Central memory CD8-positive, alpha-beta T cell (primary cell): ENCODE measurements around the gene ELAVL3.

Experiments
- ATAC-seq: fragments of 150-1000 bp; cut with Tn5 transposase; replicated peaks from 2 replicates; pipeline ENCODE4 v1.10.0; 2022; ENCODE audit warnings: mild to moderate bottlenecking, moderate FRiP score, moderate number of reproducible peaks; ENCODE audit not compliant: poor library complexity, severe bottlenecking; ENCODE audit errors: extremely low read depth
- DNase-seq, 2 donors: peaks; one replicate each; pipeline ENCODE4 v3.0.0; 2021; ENCODE audit warnings: low spot score in 2 of 2
- H3K27ac Mint-ChIP-seq: one replicate; pipeline ENCODE4 v1.8.0; 2022; ENCODE audit warnings: low read depth, mild to moderate bottlenecking, moderate library complexity, mixed read lengths
- H3K27me3 Mint-ChIP-seq: one replicate; pipeline ENCODE4 v1.8.0; 2022; ENCODE audit warnings: mixed read lengths
- H3K36me3 Mint-ChIP-seq: one replicate; pipeline ENCODE4 v1.8.0; 2022; ENCODE audit warnings: mild to moderate bottlenecking, moderate library complexity, mixed read lengths; ENCODE audit not compliant: insufficient read depth
- H3K4me1 Mint-ChIP-seq: one replicate; pipeline ENCODE4 v1.8.0; 2022; ENCODE audit warnings: mixed read lengths
- H3K4me3 Mint-ChIP-seq: one replicate; pipeline ENCODE4 v1.8.0; 2022; ENCODE audit warnings: mild to moderate bottlenecking, moderate library complexity, mixed read lengths
- H3K9me3 Mint-ChIP-seq: one replicate; pipeline ENCODE4 v1.8.0; 2022; ENCODE audit warnings: mixed read lengths

Gene ELAVL3

DNA sequence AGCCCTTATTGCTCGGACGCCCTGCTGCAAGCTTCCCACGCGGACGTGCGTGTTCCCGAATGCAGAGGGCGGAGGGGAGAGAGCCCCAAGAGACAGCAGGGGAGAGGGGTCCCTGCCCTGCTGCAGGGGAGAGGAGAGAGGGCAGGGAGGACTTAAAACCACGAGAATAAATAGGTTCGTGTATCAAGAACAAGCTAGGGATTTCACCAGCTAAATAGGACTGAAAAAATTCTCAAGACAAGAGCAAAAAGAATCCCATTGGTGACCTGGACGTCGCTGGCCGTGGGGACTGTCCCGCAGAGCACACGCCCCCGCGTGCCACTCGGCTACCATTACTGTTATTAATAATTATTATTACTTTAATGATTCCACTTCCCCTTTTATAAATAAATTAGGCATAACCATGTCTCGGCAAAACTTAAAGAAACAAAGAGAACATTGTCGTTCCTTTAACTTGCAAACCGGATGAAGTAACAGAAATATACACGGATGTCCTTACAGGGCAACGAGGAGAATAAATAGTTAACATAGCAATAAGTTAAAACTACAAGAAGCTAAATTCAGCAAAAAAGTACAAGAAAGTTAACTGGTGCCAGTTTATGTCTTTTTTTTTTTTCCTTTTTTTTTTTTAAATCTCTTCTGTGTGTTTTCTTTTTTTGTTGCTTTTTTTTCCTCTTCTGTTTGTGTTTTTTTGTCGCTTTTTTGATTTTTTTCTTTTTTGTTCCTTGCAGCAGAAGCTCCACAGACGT, 28.8 kb downstream of the ELAVL3 start:
- ATAC-seq: no peak
- Mint-ChIP-seq H3K4me1 (no peaks in the 10 kb centered on the region), H3K27me3 (no peaks in the 10 kb centered on the region), H3K9me3 (no peaks in the 10 kb centered on the region), H3K27ac (no peak overlapping the region), H3K36me3 (peaks cover 5% of the 10 kb centered on the region), H3K4me3 (no peak overlapping the region)
- no peak for DNase-seq

DNA sequence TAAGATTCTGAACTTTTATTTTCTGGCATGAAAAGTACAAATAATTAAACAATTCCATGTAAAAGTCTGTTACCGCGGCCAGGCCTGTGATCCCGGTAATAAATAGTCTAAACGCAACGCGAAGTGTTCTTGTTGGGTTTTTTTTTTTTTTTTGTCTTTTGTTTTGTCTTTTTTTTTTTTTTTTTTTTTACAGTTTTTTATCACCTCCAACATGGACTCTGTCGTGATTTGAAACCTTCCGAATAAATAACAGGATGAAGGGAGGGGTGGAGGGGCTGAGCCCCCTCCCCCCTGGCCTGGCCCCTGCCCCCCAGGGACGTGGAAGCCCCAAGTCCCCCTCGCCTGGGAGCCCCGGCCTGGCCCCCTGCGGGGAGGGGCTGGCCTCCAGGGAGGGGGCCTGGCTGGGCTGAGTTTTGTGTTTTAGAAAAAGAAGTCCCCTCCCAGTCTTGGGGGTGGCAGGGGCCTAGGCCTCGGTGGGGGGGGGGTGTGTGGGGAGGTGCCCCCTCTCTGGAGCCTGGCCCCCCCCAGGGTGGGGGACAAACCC, 29.4 kb downstream of the ELAVL3 start:
- no peak overlapping the region for H3K4me3 Mint-ChIP-seq
- H3K27ac Mint-ChIP-seq: no peak overlapping the region
- H3K27me3 Mint-ChIP-seq: no peaks in the 10 kb centered on the region
- no peaks in the 10 kb centered on the region for H3K4me1 Mint-ChIP-seq
- peaks cover 7% of the 10 kb centered on the region for H3K36me3 Mint-ChIP-seq
- H3K9me3 Mint-ChIP-seq: no peaks in the 10 kb centered on the region
- ATAC-seq: no peak
- DNase-seq: no peak

DNA sequence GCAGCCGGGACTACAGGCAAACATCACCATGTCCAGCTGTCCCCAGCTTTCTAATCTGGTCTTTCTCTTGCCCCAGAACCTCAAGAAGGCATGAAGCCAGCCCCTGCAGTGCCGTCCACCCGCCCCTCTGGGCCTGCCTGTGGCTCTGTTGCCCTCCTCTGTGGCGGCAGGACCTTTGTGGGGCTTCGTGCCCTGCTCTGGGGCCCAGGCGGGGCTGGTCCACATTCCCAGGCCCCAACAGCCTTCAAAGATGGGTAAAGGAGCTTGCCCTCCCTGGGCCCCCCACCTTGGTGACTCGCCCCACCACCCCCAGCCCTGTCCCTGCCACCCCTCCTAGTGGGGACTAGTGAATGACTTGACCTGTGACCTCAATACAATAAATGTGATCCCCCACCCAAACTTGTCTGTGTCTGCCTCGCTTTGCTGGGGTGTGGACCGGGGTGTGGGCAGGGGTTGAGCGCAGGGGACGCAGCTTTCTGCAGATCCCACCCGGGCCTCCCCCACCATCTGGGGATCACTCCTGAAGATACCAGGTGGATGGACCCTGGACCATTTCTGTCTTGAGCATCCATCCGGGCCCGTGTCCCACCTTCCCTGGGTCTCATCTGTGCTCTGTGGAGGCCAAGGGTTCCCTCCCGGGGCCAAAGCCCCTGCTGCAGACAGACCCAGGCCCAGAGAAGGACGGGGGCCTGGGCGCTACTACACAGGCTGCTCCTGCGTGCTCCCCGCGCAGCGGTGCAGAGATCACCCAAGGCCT, 30.1 kb downstream of the ELAVL3 start:
- no peak overlapping the region for H3K4me3 Mint-ChIP-seq
- H3K9me3 Mint-ChIP-seq: no peaks in the 10 kb centered on the region
- no peak overlapping the region for H3K27ac Mint-ChIP-seq
- DNase-seq (no peak), ATAC-seq (no peak)
- no peaks in the 10 kb centered on the region for H3K27me3 Mint-ChIP-seq
- peaks cover 7% of the 10 kb centered on the region for H3K36me3 Mint-ChIP-seq
- no peaks in the 10 kb centered on the region for H3K4me1 Mint-ChIP-seq

DNA sequence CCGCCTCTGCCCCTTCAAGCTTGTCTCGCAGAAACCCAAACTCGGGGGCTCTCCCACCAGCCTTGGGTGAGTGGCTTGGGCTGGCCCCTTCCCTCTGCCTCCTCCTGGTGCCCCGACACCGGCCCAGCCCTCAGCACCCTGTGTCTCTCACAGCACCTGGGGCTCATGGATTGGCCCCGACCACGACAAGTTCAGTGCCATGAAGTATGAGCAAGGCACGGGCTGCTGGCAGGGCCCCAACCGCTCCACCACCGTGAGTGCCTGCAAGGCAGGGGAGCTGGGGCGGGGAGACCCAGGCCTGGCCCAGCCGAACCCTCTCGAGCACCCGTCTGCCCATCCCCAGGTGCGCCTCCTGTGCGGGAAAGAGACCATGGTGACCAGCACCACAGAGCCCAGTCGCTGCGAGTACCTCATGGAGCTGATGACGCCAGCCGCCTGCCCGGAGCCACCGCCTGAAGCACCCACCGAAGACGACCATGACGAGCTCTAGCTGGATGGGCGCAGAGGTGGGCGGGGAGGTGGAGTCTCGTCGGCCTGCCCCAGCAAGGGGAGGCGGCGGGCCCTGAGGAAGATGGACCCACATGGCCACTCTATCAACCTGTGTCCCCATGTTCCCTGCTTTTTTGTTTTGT, 31.8 kb downstream of the ELAVL3 start:
- Mint-ChIP-seq H3K4me1 (peaks cover 7% of the 10 kb centered on the region), H3K4me3 (no peak overlapping the region), H3K27me3 (no peaks in the 10 kb centered on the region), H3K36me3 (peaks cover 12% of the 10 kb centered on the region), H3K27ac (no peak overlapping the region), H3K9me3 (no peaks in the 10 kb centered on the region)
- DNase-seq (no peak), ATAC-seq (no peak)

DNA sequence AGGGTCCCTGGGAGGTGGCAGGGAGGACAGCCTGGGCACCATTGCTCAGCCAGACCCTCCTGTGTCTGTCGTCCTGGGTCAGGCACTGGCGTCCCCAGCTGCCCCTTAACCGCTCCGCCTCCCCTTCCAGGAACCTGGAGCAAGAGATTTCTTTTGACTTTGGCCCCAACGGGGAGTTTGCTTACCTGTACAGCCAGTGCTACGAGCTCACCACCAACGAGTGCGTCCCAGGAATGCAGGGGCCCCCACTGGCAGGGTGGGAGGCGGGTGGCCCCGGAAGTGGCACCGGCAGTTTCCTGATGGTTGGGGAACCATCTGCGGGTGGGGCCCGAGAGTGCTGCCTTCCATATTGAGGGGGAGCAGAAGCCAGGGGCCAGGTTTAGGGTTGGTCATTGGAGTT, 32.4 kb downstream of the ELAVL3 start:
- Mint-ChIP-seq H3K4me3 (no peak overlapping the region), H3K4me1 (peaks cover 7% of the 10 kb centered on the region), H3K27ac (no peak overlapping the region), H3K9me3 (no peaks in the 10 kb centered on the region), H3K36me3 (peaks cover 14% of the 10 kb centered on the region), H3K27me3 (no peaks in the 10 kb centered on the region)
- no peak for ATAC-seq
- DNase-seq: no peak

DNA sequence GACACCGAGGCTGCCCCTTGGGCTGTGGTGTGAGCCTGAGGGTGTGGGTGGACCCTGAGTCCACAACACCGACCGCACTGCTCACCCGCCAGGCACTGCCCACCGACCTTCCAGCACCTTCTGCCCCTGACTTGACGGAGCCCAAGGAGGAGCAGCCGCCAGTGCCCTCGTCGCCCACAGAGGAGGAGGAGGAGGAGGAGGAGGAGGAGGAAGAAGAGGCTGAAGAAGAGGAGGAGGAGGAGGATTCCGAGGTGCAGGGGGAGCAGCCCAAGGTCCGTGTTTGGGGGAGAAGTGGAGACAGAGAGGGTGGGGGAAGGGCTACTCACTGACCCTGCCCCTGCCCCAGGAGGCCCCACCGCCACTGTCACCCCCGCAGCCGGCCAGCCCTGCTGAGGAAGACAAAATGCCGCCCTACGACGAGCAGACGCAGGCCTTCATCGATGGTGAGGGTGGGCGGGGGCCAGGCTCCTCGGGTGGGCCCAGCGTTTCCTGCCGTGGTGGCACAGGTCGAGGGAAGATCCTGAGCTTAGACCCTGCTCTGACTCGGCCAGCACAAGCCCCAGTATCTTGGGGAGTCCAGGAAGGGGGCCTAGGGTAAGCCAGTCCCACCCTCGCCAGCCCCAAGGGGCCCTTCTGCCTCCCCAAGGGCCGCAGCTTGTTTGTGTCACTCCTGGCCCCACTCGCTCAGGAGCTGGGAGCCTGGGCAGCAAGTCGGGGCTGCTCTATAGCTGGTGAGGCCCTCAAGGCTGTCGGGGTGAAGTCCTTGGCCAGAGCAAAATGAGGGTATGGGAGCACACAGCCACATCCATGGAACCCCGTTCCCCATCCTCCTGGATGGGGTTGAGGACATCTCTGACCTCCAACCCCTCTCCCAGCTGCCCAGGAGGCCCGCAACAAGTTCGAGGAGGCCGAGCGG, 33.2 kb downstream of the ELAVL3 start:
- no peak overlapping the region for H3K27ac Mint-ChIP-seq
- DNase-seq (no peak), ATAC-seq (no peak)
- peaks cover 21% of the 10 kb centered on the region for H3K36me3 Mint-ChIP-seq
- no peaks in the 10 kb centered on the region for H3K9me3 Mint-ChIP-seq
- no peaks in the 10 kb centered on the region for H3K27me3 Mint-ChIP-seq
- peaks cover 7% of the 10 kb centered on the region for H3K4me1 Mint-ChIP-seq
- H3K4me3 Mint-ChIP-seq: no peak overlapping the region

DNA sequence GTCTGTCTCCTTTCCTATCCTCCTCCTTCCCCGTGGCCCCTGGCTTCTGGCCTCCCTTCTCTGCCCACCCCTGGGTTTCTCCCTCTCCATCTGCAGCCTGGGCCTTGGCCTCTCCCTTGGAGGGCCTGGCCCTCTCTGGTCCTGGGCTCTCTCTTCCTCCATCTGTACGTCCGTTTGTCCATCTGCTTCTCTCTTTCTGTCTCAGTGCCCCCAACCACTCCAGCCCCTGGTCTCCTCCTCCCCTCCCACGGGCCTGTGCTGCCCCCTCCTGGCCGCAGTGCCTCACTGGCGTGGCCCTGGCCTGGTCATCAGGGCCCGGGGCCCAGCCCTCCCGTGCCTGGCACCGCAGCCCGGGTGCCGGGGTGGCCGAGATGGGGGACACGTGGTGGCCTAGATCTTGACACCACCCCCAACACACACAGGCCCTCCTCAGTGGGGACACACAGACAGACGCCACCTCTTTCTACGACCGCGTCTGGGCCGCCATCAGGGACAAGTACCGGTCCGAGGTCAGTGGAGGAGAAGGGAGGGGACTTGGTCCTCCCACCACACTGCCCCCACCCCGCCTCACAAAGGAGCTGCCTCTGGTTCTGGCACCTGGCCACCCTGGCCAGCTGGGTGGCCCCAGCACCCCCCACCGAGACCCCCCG, 34.1 kb downstream of the ELAVL3 start:
- DNase-seq (peak in 1 of 2 donors; percentile 25), ATAC-seq (no peak)
- peaks cover 26% of the 10 kb centered on the region for H3K36me3 Mint-ChIP-seq
- H3K4me3 Mint-ChIP-seq: no peak overlapping the region
- H3K4me1 Mint-ChIP-seq: peaks cover 12% of the 10 kb centered on the region
- H3K27ac Mint-ChIP-seq: peak overlapping the region; percentile 64
- no peaks in the 10 kb centered on the region for H3K27me3 Mint-ChIP-seq
- H3K9me3 Mint-ChIP-seq: no peaks in the 10 kb centered on the region

DNA sequence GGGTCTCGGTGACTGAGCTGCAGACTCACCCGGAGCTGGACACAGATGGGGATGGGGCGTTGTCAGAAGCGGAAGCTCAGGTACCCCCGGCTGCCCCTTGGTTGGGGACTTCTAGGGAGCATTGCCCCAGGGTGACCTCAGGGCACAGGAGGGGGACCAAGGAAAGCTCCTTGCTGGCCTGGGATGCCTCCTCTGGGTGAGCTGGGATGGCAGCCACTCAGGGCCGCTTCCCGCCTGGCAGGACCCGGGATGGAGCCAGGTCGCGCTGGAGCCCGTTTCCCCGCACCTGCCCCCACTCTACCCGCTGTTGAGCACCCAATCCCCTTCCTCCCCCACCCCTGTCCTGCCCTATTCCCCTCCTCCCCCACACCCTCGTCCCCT, 34.6 kb downstream of the ELAVL3 start:
- Mint-ChIP-seq H3K36me3 (peaks cover 30% of the 10 kb centered on the region), H3K27ac (peak overlapping the region; percentile 64), H3K27me3 (no peaks in the 10 kb centered on the region), H3K9me3 (no peaks in the 10 kb centered on the region), H3K4me3 (no peak overlapping the region), H3K4me1 (peaks cover 18% of the 10 kb centered on the region)
- DNase-seq (no peak), ATAC-seq (no peak)

DNA sequence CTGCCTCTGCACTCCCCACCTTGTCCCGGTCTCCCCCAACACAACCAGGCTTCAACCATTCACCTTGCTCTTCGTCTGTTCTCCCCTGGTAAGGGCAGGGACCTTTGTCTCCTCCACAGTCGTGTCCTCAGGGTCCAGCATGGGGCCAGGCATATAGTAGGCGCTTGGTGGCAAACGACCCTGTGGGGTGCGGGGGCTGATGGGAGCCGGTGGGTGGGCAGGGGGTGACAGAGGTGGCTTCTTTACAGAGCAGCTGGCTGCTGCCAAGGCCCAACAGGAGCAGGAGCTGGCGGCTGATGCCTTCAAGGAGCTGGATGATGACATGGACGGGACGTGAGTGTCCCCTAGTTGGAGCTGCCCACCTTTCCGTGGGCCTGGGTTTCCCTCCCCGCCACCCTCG, 35.7 kb downstream of the ELAVL3 start:
- DNase-seq (no peak), ATAC-seq (no peak)
- Mint-ChIP-seq H3K4me3 (no peak overlapping the region), H3K27ac (no peak overlapping the region), H3K4me1 (peaks cover 24% of the 10 kb centered on the region), H3K36me3 (peaks cover 36% of the 10 kb centered on the region), H3K27me3 (no peaks in the 10 kb centered on the region), H3K9me3 (no peaks in the 10 kb centered on the region)

DNA sequence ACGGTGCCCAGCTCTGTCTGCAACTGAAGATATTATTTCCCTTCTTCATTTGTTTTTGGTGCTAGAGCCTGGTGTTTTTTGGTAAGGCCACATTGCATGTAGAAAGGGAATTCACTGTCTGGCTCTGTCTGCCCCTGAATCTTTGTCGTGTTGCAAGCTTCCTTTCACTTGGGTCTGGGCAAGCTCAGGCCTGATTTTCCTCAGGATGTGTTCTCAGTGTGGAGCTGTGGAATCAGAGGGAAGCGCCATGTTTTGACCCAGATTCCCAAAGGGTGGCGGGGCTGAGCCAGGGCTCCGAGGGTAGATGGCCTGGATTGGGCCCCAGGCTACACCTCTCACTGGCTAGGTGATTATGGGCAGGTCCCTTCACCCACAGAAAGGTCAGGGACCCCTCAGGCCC, 36.8 kb downstream of the ELAVL3 start:
- DNase-seq: no peak

DNA sequence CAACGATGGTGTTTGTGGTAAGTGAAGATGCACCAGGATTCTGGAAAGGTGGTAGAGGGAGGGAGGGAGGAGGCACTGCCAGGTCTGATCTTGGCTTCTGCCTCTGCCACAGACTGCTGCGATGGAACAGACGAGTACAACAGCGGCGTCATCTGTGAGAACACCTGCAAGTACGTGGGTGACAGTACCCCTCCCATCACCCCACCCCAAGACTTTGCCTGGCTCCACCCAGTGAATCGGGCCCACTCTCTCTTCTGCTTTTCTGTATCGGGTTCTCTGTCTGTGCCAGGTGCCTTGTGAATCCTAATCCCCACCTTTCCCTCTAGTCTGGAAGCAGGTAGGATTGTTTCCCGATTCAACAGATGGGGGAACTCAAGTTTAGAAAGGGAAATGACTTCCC, 42.9 kb downstream of the ELAVL3 start:
- peaks cover 36% of the 10 kb centered on the region for H3K4me1 Mint-ChIP-seq
- H3K4me3 Mint-ChIP-seq: peak overlapping the region; percentile 98
- H3K9me3 Mint-ChIP-seq: no peaks in the 10 kb centered on the region
- DNase-seq (no peak), ATAC-seq (no peak)
- peaks cover 55% of the 10 kb centered on the region for H3K36me3 Mint-ChIP-seq
- H3K27me3 Mint-ChIP-seq: no peaks in the 10 kb centered on the region
- no peak overlapping the region for H3K27ac Mint-ChIP-seq

More for the DNA sequence above, 36.8 kb downstream of the ELAVL3 start:
- H3K27ac Mint-ChIP-seq: no peak overlapping the region
- no peaks in the 10 kb centered on the region for H3K27me3 Mint-ChIP-seq
- H3K36me3 Mint-ChIP-seq: peaks cover 41% of the 10 kb centered on the region
- no peaks in the 10 kb centered on the region for H3K9me3 Mint-ChIP-seq
- ATAC-seq: no peak
- no peak overlapping the region for H3K4me3 Mint-ChIP-seq
- H3K4me1 Mint-ChIP-seq: peaks cover 24% of the 10 kb centered on the region
